Hindlimb muscle (tissue), 1 donor: ENCODE results near the gene PLEKHJ1. TPM values are rescaled to one million over a fixed set of nuclear protein-coding genes. Genes with fewer than 3 reads are reported as not detected.

Source experiments
- DNase-seq: peaks from one replicate; pipeline ENCODE4 v3.0.0-alpha.2; 2013
- polyA plus RNA-seq: library from polyadenylated mRNA; unstranded; fragments of 120-200 nt; gene quantifications from one replicate; pipeline ENCODE4 v1.2.1, GENCODE V29; 2013; ENCODE audit not compliant: insufficient read length

Gene PLEKHJ1
- polyA plus RNA-seq, 1 donor = 77.7 TPM

DNA sequence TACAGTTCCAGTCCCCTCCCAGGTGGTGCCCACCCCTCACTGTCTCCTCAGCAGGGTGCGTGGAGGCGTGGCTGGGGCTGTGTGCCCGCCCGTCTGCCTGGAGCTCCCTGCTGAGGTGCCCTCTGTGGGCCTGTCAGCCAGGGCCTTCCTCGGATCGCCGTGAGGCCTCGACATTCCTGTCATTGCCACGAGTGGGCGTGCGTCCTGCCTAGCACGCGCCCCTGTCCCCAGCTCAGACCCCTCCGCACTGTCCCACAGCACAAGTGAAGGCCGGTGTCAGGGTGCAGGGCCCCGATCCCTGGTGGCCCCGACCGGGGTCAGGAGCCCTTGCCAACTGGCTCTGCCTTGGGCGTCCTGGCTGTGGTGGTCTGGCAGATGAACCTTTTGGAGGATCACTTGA, 40.2 kb downstream of the PLEKHJ1 start:
- no peak for DNase-seq

DNA sequence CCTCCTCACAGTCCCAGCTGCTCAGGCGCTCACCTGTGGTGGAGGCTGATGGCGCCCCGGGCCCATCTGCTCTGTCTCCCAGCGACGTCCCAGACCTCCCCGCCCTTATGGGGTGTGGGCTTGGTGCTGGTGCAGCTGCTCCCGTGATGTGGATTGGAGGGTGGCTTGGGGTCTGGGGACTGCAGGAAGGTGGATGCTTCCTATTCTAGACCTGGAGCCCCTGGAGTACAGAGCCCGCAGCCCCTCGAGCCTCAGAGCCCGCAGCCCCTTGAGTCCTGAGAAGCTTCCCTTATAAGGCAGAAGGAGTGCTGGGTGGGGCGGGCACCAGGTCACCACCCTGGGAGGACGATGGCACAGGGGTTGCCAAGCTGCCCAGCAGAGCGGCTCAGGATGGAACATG, 40.8 kb downstream of the PLEKHJ1 start:
- DNase-seq = no peak

DNA sequence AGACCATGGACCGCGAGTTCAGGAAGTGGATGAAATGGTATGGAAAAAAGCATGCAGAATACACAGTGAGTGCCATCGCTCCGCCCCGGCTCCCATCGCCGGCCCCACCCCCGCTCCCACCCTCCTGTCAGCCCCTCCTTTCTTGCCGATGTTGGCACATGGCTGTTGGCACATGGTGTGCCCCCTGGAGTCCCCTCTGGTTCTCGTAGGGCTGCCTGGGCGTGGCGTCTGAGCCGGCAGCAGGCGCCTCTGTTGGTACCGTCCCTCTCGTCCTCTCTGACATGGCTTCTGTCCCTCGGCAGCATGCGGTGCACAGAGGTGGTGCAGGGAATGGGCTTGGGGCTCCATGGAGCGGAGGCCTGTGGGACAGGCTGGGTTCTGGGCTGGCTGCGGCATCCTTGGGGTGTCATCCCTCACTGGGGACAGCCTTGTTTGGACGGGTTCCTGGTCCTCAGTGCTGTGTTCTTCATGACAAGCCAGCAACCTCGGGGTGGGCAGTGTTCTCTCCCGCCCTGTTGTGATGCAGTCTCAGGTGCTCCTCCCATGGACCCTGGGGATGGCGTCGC, 41.5 kb downstream of the PLEKHJ1 start:
- DNase-seq = no peak

DNA sequence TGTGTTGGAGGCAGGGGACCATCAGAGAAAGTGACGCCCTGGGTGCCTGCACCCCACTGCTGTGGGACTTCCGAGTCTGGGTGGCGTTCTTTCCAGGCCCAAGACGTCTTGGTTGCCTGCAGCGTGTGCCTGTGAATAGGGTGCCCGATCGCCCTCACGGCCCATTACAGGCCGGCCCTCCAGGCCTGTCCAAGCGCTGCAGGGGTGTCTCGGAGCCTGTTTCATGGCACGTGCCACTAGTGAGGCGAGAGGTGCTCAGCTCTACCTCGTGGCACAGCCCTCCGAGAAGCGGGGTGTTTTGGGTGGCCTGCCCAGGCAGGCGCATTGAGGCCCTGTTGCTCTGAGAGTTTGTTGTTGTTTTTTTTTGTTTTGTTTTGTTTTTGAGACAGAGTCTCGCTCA, 42.3 kb downstream of the PLEKHJ1 start:
- no peak for DNase-seq

DNA sequence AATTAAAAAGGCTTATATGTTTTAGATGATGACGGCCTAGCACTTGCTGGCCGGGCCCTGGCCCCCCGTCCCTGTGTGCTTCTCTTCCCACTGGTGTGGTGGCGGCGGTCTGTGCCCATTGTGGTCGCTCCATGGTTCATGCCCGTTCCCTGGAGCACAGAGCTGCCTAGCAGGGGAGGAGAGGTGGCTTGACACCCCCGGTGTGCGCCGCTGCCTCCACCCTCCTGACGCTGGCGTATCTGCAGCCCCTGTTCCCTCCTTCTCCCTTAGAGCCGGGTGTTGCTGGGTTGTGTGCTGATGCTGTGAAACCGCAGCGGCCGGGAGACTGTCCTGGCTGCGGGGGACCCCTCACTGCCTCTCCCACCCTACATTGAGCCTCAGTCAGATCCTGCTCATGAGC, 43.3 kb downstream of the PLEKHJ1 start:
- DNase-seq = no peak

DNA sequence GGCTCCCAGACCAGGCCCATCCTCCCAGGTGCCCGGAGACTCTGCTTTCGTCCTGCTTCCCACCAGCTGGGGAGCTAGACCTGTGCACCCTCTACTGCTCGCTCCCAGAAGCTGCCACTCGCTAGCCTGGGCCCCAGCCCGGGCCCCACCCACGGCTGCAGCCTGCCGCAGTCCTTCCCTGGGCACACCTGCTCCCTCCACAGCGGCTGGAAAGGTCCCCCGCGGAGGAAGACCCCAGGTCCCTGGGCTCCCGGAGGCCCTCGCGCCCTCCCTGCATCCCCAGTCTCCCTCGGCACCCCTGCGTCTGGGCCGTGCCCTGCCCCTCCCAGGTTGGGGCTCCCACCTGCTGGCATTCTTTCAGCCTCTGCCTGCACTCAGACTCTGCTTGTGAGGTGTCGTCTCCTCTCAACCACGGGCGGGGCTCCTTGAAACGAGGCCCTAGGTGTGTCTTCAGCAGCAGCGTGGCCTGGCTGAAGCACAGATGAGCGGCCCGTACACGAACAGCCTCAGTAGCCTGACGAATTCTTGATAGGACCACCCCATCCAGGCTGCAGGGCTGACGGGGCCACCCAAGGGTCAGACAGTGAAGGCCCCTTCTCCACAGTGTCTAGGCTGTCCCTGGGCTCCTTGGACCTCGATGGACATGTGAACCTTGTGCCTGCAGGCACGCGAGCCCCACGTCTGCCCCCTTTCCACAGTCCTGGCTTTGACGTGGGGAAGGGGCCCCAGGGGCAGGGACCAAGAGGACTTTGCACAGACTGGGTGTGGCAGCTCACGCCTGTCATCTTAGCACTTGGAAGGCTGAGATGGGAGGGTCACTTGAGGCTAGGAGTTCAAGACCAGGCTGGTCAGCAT, 44.4 kb downstream of the PLEKHJ1 start:
- no peak for DNase-seq

DNA sequence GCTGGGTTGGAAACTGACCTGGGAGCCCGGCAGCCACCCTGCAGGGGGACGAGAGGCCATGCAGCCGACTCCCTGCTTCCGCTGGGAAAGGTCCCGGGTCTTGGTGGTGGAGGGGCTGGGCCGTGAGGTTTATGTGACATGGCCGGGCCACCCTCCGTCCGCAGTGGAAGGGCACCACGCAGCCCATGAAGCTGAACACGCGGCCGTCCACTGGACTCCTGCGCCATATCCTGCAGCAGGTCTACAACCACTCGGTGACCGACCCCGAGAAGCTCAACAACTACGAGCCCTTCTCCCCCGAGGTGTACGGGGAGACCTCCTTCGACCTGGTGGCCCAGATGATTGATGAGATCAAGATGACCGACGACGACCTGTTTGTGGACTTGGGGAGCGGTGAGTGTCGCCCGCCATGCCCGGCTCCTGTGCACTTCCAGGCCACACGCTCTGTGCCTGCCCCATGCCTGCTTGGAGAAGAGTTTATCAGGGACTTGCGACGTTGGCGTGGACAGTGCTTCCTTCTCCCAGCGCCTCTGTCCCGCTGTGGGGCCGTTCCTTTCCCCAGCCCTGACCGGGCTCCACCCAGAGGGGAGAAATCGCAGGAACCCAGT, 45.2 kb downstream of the PLEKHJ1 start:
- DNase-seq = no peak

DNA sequence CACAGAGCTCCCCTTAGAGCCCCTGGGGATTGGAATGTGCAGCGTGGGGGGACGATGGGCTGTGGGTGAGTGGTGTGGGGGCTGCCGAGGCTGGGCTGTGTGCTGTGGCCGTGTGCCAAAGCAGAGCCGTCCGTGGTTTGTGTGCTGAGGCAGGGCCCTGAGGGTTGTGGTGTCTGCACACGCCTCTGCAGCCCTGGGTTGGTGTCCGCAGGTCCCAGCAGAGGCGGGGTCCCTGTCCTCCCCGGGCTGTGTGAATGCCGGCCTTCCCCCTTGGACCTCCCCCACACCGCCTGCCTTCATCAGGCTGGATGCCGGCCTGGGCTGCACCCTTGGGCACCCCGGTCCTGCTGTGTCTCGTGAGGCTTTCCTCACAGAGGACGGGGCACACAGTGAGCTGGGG, 46.2 kb downstream of the PLEKHJ1 start:
- DNase-seq = no peak

DNA sequence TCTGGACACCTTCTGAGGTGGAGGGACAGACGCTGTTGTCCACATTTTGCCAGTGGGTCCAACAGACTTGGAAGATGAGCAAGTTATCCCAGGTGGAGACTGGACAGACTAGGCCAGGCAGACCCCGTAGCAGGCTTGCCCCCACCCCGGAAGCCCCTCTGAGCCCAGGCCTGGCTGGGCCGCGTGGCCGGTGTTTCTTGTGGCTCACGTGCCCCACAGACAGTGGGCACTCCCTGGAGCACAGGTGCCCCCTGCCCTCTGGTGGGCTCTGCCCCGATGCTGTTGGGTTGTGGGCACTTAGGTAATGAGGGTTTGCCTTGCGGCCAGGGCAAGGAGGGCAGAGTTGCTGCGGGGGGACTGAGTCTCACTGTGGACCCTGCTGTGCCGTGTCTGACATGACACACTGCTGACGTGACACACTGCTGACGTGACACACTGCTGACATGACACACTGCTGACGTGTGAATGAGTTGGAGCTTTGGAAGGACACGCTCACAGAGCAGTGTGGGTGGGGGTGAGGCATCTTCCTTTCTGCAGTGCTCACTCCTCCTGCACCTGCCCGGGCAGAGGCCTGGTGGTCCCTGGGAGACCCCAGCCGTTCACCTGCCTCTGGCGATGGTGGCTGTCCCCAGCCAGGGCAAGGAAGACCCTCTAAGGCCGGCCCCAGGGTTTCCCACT, 47.3 kb downstream of the PLEKHJ1 start:
- no peak for DNase-seq

DNA sequence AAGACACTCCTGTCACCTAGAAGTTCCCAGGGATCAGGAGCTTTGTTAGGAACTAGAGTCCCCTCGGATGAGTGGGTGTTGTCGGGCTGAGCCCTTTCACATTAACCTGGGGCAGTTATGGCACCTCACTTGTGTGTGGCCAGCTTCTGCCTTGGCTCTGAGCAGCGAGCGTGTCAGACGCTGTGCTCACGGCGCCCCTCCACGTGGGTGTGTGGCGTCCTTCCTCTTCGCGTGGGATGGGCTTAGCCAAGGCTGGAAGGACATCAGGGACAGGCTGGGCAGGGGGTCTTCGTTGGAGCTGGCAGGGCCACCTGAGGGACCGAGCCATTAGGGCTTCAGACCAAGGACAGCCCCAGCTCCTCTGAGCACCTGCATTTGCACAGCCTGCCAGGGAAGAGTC, 49.0 kb downstream of the PLEKHJ1 start:
- no peak for DNase-seq

DNA sequence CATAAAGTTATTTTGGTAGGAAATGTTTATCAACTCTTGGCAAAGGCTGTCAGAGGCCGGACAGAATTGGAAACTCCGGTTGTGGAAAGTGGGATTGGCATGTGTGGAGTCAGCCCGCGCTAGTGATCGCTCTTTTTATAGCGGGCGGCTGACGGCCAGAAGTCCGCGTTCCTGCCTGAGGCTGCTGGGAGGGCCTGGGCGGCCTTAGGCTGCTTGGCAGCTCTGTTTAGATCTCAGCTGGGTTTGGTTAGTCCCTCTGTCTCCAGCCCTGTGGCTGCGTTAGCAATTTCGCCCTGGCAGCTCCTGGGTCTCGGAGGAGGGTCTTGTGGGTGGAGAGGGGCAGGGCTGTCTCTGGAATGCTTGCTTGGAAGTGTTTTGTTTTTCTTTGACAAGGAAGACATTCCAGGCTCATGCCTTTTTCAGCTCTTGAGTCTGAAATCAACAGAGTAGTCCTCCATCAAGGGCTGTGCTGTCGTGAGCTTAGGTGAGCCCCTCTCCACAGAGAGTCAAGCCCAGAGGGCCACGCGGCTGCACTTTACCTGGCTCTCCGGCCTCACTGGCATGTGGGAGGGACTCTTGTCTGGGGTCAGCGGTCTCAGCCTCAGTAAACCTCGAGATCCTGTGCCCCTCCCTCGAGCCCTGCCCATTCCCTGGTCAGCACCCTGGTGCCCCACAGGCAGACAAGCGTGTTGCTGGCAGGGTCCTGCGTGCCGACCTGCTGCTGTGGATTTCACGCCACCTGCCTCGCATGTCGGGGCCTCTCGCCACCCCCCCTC, 49.9 kb downstream of the PLEKHJ1 start:
- DNase-seq = peak; percentile 91

DNA sequence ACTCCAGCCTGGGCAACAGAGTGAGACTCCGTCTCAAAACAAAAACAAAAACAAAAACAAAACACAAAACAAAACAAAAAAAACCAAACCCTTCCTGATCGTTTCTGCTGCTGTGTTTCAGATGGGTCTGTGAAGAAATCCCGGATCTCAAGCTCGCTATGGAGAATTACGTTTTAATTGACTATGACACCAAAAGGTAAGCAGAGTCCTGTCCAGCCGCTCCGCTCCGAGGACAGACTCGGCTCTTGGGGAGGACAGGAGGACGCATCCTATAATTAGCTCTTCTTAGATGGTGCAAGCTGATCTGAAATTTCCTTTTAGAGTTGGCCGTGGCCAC, 50.4 kb downstream of the PLEKHJ1 start:
- no peak for DNase-seq

DNA sequence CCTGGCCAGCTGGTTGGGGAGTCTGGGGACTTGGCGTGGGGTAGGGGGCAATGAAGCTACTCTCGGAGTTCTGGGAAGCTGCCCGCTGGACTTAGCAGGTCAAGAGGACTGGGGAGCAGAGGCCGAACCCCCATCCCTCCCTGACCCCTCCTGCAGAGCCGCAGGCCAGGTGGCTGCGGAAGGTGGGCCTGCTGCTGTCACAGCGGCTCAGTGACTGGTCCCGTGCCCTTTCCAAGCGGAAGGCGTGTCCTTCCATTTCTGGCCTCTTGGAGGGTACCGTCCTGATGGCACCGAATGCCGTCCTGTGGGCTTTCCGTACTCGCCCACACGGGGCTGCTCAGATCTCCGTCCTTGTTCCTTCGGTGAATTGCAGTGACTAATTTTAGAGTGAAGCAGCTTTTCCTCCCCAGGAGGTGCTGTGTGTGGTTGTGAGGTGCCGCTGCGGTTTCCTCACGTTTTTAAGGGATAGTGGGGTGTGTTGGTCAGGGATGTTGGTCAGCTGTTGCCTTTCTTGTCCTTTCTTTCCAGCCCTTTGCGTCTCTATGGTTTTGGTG, 51.6 kb downstream of the PLEKHJ1 start:
- no peak for DNase-seq

Other genes starting within 250 kb of the PLEKHJ1 start
- gene BTBD2, start 220.6 kb downstream of the PLEKHJ1 start, polyA plus RNA-seq = 83.9 TPM
- 116 TPM for gene MKNK2, start 185.1 kb downstream of the PLEKHJ1 start, polyA plus RNA-seq
- 18.3 TPM for gene MOB3A, start 140.0 kb downstream of the PLEKHJ1 start, polyA plus RNA-seq
- gene IZUMO4, start 139.4 kb downstream of the PLEKHJ1 start, polyA plus RNA-seq = 2.9 TPM
- gene AP3D1, start 84.8 kb downstream of the PLEKHJ1 start, polyA plus RNA-seq = 66.5 TPM
- gene DOT1L, start 72.4 kb downstream of the PLEKHJ1 start, polyA plus RNA-seq = 24.7 TPM
- 78.2 TPM for gene SF3A2, start 495 bp upstream of the PLEKHJ1 start, polyA plus RNA-seq
- 8.1 TPM for gene AMH, start 13.0 kb upstream of the PLEKHJ1 start, polyA plus RNA-seq
- gene JSRP1, start 20.1 kb upstream of the PLEKHJ1 start, polyA plus RNA-seq = 111 TPM
- gene PEAK3, start 45.8 kb upstream of the PLEKHJ1 start, polyA plus RNA-seq = not detected
- gene LINGO3, start 71.8 kb upstream of the PLEKHJ1 start, polyA plus RNA-seq = 0.14 TPM
- gene LSM7, start 92.3 kb upstream of the PLEKHJ1 start, polyA plus RNA-seq = 71.7 TPM
- gene SPPL2B, start 92.4 kb upstream of the PLEKHJ1 start, polyA plus RNA-seq = 52.5 TPM
- gene TMPRSS9, start 123.9 kb upstream of the PLEKHJ1 start, polyA plus RNA-seq = 0.67 TPM
- gene TIMM13, start 191.3 kb upstream of the PLEKHJ1 start, polyA plus RNA-seq = 98.0 TPM
- gene LMNB2, start 220.6 kb upstream of the PLEKHJ1 start, polyA plus RNA-seq = 69.3 TPM
- 8.3 TPM for gene GADD45B, start 239.8 kb upstream of the PLEKHJ1 start, polyA plus RNA-seq